Measurements from ENCODE around the gene PHACTR4.

GRCh38 chr1:28328228-28328648 is 41.3 kb upstream of the PHACTR4 start:
- TF ChIP-seq CTCF (IDR thresholded peaks at IDR 0.05) (no peak), POLR2AphosphoS5 (IDR thresholded peaks at IDR 0.05) (no peak)
